Activated T-cell treated with anti-CD3 and anti-CD28 coated beads for 48 hours (primary cell): Measurements from ENCODE around the gene SCAANT1.
A peak's percentile ranks its signal among the peaks of the same experiment; 100 is the strongest.

Experiments
- DNase-seq: peaks from one replicate; pipeline ENCODE4 v3.0.0-alpha.2; 2020; ENCODE audit warnings: low read depth

Gene SCAANT1

DNA sequence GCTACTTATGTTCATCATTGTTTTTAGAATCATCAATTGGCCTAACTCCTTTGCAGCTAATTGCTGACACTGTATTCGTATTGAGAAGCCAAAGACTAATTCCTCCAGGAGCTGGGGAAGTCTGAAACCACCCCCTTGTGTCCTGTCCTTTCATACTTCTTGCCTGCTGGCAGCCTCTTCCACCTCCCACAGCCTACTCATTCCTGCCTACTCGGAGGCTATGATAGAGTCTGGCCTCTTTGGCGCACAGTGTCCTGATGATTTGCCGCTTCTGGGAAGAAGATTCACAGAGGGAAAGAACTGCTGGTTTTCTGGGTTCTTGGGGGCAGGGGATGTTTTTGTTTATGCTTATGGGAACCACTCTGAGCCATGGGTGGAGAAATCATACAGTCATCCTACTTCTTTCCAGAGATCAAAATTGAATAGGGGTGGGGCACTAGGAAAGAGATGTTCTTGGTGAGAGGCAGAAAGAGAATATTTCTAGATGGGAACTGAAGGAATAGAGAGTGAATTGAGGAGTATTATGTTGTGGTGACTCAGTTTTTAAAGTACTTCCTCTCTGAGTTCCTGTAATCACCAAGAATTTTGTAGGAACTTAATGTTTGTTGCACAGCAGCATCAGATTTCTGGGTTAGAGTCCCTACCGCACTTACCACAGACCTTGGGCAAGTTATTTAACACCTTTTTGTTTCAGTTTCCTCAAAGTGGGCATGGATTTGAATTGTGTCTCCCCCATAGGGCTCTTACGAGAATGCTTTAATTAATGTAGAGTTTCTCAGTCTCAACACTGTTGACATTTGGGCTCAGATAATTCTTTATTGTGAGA, 22.1 kb upstream of the SCAANT1 start:
- DNase-seq: no peak

DNA sequence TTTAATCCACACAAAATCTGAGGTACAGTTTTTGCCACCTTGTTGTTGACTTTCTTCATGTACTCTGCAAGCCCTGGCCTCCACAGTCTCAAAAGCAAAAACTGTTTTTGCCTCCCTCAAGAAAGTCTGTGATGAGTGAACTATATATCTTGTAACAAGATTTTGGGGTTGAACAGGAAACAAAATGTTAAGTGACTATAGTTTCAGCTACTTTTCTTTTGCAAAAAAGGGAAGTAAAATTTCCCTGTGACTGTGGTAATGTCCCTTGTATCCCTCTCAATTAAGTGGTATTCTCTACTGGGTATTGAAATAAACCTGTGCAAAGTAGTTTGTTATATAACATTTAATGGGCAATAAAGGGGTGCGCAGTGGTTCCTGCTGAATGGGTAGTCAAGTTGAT, 21.3 kb upstream of the SCAANT1 start:
- DNase-seq: no peak

DNA sequence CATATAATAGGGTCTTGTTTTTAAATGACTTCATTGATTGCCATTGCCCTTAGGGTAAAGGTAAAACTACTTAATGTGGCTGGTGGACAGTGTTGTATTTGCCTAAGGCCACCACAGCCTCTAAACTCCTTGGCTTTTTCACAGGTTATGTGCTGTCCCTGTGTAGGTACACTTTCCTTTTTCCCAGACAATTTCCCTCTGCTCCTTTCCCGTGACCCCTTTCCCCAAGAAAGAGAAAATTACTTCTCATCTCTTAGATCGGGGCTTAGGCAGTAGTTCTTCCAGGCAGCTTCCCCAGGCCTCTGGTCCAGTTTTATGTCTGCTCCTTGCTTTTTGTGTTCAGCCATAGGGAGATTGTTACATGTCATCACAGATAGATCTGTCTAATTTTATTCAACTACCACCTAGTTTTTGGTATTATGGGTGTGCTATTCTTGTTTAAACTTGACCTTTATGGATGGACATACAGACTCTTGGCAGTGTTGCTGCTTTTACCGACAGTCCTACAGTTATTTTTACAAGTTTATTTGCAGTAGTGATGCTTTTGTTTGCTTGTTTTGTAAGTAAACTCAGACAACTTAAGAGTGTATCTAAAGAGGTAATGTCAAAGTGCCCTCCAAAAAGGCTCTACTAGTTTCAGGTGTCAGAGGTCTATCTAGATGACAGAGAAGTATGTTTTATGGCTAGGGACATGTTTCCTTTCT, 20.5 kb upstream of the SCAANT1 start:
- DNase-seq: no peak

DNA sequence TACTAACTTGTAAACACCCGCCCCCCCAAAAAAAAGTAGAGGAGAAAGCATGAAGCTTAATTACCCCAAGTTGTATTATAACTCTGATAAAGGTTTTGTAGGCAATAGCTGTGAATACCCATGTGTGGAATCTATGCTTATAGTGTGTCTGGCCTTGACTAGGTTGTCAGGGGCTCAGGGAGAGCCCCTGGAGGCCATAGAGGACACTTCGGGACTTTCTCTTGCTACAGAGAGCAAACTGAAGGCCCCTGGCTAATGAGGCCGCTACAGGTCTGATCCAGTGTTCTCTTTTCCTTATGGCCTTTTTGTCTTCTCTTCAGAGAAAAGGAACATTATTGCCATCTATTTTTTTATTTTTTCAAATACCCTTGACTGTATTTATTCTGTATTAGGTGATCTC, 19.1 kb upstream of the SCAANT1 start:
- no peak for DNase-seq

DNA sequence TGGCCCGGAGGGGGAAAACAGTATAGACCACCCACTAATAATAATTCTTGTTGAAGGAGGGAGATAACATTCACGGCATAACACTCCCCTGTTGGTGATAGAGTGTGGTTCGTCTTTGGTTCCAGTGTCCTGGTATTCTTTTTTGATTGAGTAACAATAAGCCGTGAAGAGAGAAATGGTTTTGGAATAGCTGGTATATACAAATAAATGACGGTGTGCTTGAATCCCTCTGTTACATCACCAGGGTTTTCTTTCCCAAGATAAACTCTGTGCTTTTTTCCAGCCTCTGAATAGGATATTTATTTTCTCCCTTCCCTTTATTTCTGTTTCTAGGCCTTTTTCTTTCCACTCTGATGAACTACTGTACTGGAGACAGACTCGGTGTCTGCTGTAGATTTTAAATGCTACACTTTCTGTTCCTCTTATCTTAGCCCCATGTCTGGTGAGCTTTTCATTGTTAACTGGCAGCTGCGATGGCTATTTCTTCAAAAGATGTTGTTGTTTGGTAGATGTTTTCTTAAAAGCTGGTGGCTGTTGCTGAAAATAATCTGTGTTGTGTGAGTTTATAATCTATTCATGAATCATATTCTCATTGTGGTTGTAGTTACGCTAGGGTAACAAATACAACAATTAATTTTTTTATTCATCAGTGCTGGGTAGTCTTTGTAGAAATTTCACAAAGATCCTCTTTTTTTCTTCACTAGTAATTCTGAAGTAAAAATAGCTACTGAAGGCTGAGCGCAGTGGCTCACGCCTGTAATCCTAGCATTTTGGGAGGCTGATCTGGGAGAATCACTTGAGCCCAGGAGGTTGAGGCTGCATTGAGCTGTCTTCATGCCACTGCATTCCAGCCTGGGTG, 15.5 kb upstream of the SCAANT1 start:
- DNase-seq: no peak

DNA sequence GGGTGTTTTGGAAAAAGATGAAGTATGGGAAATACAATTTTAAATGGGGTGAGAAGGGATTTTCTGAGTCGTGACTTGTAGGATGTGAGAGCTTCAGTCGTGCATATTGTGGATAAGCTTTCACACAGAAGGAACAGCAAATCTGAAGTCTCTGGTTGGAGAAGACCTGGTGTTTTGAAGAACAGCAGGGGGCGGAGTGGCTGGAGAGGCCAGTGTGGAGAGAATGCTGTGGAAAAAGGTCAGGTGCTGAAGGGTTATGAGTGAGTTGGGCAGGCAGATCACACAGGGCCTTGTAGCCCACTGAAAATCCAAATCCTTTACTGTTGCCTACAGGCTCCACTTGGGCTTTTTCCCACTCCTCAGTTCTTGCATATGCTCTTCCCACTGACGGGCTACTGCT, 14.1 kb upstream of the SCAANT1 start:
- DNase-seq: no peak

DNA sequence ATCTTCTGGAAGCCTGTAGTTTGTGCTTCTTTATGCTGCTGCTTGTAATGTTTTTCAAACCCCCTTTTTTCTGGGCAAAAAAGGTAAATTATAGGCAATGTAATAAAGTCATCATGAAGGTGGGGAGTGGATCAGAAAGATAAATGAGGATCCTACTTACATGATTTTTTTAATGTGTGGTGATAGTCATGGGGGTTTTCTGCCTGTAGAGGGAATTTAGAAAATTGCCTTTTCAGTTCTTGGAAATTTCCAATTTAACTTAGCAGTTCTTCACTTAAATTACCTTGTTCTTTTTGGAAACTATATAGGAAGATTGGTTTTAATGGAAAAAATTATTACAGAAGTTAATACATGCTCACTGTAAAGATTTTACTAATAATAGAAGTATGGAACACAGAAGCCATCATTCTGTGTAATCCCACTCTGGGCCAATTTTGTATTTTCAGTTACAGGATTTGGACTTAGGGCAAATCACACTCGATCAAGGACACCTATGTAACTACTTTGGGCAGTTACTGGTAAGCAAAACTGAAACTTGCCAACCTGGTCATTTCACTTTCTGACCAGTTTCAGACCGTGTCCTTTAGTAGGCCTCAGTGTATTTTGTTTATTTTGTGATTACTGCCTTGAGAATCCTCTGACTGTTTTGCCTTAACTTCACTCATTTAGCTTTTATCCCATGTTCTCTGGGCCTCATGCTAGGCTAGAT, 10.5 kb upstream of the SCAANT1 start:
- DNase-seq: no peak

DNA sequence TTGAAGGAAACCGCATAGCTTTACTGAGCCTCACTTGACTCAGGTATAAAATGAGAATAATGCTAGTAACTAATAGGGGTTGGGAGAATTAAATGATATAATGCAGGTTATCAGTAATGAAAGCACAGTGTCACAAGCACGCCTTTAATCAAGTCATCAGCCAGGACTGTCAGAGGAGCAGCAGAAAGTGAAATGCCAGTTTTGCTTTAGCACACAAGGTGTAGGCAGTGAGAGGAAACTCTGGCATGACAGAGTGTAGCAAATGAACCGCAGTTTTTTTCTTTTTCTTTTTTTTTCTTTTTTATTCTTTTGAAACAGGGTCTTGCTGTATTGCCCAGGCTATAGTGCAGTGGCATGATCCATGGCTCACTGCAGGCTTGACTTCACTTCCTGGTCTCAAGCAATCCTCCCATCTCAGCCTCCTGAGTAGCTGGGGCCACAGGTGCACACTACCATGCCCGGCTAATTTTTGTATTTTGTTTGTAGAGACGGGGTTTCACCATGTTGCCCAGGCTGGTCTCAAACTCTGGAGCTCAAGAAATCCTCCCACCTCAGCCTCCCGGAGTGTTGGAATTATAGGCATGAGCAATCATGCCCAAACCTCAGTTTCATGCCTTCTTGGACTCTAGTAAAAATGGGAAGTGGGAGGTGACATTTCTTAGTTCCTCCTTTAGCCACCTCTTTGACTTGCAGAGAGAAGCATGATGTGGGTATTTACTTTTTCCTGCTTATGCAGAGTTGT, 9.7 kb upstream of the SCAANT1 start:
- DNase-seq: no peak

DNA sequence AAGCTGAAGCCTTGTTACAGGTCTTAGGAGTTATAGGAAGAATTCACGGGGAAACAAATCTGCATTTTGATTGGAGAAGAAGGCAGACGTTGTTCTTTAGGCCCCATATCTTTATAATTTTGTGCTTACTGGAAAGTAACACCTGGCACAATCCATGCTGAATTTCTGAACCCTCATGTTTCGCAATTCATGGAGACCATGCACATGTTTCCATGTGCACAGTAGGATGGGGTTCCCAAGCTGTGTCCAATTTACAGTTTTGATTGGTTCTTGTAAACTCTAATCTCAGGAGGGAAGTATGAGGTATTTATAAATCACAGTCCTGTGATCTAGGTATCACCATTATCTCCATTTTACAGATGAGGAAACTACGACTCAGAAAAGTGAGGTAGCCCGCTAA, 7.8 kb upstream of the SCAANT1 start:
- no peak for DNase-seq

DNA sequence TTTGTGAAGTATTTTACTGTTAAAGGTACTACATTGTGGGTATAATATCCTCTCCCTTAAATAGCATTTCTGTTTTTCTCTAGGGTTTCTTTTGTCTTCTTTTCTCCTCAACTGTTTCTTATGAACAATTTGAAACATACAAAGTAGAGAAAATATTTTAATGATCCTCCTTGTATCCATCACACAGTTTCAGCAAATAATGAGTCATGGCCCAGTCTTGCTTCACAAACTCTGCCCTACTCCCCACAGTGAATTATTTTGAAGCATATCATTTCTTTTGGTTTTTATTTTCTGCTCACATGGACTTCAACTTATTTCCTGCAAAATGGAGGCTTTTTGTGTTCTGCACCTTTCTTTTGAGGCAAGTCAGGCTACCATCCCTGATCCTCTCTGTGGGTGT, 6.1 kb upstream of the SCAANT1 start:
- no peak for DNase-seq

DNA sequence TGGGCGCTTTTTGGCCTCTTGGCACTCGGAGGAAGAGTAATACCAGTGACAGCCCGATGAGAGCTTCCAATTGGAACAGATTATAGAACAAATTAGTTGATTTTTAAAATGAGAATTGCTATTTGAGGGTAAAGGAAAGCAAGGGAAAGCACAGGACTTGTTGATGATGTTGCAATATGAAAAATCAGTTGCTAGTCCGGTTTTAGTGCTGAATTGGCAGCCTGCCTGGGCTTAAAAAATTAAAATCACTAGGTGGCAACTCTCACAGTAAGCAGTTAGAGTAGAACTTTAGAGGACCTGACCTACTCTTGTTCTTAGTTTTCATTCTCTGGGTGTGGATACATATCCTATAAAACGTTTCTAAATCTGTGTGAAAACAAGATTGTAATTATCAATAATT, 2.1 kb upstream of the SCAANT1 start:
- no peak for DNase-seq

DNA sequence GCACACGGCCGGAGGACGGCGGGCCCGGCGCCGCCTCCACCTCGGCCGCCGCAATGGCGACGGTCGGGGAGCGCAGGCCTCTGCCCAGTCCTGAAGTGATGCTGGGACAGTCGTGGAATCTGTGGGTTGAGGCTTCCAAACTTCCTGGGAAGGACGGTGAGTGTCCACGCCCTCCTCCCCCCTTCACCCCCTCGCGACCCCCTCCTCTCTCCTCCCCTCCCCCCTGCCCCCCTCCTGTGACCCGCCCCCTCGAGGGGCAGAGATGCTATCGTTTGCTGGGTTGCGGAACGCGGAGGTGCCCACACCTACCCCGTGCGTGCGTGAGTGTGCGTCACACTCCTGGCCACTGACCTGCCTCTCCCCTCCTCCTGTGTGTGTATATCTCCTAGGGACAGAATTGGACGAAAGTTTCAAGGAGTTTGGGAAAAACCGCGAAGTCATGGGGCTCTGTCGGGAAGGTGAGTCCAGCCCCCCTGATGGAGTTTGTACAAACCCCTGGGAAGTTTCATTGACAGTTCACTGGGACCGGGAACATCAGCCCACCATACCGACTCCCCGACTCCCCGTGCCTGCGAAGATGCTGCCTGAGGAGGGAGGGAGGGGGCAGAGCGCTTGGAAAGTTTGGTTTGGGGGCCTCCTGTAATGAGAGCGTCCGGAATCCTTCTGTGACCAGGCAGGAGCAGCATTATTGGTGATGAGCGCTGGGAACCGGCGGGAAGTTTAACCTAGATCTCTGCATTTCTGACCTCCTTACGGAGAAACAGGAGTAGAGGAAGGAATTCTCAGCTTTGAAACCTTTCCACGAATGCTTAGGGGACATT, 795 bp upstream of the SCAANT1 start:
- peak; percentile 37 for DNase-seq

DNA sequence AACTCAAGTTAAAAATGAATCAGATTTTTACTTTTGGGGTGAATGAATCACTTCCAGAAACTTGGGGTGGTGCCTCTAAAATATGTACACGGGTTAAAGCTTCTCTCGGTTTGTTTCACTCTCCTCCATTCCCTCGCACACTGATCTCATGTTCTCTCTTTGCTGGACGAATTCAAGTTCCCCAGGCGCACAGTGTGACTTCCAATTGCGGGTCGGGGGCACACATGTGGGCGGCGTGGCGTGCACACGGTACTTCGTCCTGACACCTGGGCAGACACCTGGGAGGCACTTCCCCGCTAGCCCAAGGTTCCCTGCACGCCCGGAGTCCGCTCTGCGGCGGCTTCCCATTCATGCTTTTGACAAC, 692 bp downstream of the SCAANT1 start:
- no peak for DNase-seq

DNA sequence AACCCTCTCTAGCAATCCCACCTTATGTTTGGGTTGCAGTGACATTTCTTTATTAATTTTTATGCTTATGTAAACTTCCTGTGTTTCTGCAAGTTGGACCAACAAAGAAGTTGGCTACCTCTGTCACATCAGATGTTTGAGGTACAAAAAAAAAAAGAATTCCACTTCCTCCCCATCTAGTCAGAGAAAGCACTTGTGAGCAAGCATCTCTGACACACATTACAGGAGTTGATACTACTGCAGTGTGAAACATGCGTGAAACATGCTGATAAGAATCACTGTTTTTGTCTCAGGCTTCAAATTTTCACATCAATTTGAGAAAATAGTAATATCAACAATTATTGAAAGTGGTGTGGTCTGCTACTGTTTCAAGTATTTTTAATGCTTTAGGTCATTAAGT, 1.3 kb downstream of the SCAANT1 start:
- no peak for DNase-seq

DNA sequence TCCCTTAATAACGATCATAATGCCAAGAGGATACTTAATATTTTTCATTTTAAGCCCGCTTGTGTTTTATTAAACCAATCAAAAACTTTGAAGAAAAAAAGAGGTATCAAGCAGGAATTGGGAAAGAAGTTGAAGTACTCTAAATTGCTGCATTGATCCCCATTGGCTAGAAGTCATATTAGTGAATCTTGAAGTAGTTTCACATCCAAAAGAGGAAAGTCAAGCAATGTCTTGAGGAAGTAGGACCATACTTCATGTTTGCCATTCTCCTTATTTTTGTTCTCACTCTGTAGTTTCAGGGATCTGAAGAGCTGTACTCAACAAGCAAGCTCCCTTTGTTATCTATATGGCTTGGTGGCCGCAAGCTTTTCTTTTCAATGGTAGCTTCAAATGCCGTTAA, 2.2 kb downstream of the SCAANT1 start:
- DNase-seq: no peak

DNA sequence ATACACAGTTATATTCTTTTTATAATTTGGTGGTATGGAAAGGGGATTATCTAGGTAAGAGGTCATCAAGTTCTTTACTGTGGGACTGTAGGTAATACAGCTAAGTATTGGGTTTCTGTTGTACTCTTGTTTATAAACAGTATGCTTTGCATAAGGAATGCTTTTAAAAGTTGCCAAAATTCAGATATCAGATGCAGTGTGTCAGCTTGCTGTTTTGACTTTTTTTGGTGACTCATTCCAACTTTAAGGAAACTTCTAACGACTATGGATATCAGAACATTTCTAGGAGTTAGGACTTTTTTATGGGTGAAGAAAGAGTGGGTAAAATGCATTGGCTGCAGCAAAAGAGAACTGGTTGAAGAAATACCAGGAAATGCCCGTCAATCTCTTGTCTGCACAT, 2.8 kb downstream of the SCAANT1 start:
- DNase-seq: no peak

DNA sequence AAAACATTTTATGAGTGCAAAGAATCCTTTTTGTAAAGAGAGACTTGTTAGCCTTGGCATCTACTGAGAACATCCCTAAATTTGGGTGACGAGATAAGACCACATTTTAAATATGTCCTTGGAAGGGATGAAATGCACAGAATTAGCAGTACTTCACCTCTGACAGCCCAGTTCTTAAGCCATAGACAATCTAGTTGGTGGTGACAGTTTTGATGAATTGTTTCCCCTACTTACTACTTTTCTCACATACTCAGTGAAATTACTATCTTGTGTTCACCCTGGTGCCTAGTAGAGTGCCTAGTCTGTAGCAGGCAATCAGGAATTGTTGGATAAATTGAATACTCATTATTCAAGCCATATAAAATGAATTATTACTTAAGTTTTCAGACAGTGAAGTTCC, 3.4 kb downstream of the SCAANT1 start:
- no peak for DNase-seq

DNA sequence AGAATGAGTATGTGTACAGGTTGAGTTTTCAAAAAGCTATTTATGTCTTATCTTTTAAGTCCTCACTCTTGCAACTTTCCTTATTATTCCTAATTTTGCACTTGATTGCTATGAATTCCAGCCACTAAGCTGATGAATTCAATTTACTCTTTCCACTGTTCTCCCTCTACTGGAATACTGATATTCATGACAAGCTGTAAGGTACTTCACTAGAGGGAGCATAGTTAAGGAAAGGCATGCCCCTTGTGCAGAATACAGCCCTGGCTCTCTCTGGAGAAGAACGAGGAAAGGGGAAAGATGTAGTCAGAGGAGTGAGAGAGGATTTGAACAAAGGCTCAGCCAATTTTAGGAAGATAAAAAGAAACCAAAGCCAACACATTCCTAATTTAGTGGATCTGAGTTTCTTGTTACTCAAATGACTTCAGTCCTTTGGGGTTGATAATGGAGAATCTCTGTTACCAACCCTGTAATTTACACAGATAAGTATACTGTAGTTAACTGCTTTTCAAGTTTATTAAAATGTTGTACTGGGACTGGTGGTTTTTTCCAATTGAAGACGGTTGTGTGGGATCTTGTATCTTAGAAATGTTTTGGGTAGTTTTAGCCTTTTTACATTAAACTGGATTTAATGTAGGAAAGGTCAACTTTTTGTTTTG, 4.0 kb downstream of the SCAANT1 start:
- DNase-seq: no peak

DNA sequence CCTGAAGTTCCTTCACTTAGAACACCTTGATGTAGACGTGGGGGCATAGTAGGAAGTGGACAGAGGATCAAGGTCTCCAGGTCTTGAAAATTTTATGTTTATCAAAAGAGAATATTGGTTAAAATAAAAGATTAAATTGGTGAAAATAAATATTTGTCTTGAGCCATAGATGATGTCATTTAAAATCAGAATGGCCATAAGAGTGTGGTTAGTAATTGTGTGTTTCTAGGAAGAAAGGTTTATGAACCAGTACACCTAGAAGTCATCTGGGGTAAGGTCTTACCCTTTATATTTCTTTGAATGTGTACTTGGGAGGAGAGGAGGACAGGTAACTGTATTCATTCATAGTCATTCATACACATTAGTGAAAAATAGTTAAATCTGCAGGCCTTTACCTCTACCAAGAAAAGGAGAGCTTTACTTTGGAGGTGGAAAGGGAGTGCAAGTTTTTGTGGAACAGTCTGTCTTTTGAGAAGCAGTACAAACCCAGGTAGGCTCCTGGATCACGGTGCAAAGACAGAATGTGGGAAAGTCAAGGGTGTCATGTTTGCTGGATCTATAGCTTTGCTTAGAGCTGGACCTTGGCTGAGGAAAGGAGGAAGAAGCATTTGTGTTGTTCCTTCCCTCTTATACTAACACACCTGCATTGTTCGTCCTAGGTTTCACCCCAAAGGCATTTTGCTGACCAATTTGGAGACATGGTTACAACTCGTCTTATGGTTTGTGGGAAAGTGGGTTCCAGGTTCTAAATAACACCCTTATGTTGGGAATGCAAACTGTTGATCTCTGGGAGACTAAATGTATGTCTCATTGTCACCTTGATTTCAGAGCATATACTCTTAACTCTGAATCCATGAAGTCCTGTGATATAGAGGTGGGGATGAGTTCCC, 6.2 kb downstream of the SCAANT1 start:
- no peak for DNase-seq
